ENCODE results near the gene PRRT1B.
"Not testable (repeated sequence)": the region's sequence is repeated elsewhere in the genome, so short reads cannot be mapped to it uniquely, and the experiment has no call there.

GRCh38 chr9:131550465-131550864, 5.1 kb downstream of the PRRT1B start:
- TF ChIP-seq CTCF (IDR thresholded peaks at IDR 0.05; ENCODE audit: insufficient read depth, low read length, poor library complexity, severe bottlenecking); EZH2phosphoT487 (conservative IDR thresholded peaks at IDR 0.05; ENCODE audit: low read length): not testable (repeated sequence)
